H9 (cell line): ENCODE results near the gene VWDE. TPM values are rescaled to one million over a fixed set of nuclear protein-coding genes. Genes with fewer than 3 reads are reported as not detected.

Experiments used
- DNase-seq: peaks from one replicate; pipeline ENCODE4 v3.0.0-alpha.2; 2017
- H2AFZ ChIP-seq: one replicate; pipeline ENCODE4 v1.6.1; 2013; ENCODE audit warnings: mild to moderate bottlenecking, low read length, control low read depth, moderate library complexity
- H2AK5ac ChIP-seq: 2 replicates; pipeline ENCODE4 v1.6.1; 2013; ENCODE audit warnings: low read length, control low read depth, mixed read lengths; ENCODE audit not compliant: insufficient read length
- H2BK120ac ChIP-seq: one replicate; pipeline ENCODE4 v1.6.1; 2013; ENCODE audit warnings: low read depth, mild to moderate bottlenecking, low read length, control low read depth, inconsistent platforms; ENCODE audit not compliant: poor library complexity, severe bottlenecking
- H2BK12ac ChIP-seq: 2 replicates; pipeline ENCODE4 v1.6.1; 2013; ENCODE audit warnings: low read length, control low read depth, mixed read lengths, low read depth; ENCODE audit not compliant: insufficient read length
- H2BK15ac ChIP-seq: 2 replicates; pipeline ENCODE4 v1.6.1; 2013; ENCODE audit warnings: low read depth, low read length, control low read depth
- H2BK20ac ChIP-seq: one replicate; pipeline ENCODE4 v1.6.1; 2013; ENCODE audit warnings: low read depth, mild to moderate bottlenecking, low read length, control low read depth, inconsistent platforms; ENCODE audit not compliant: poor library complexity, severe bottlenecking
- H2BK5ac ChIP-seq: 2 replicates; pipeline ENCODE4 v1.6.1; 2013; ENCODE audit warnings: low read length, control low read depth, mixed read lengths; ENCODE audit not compliant: insufficient read length
- H3K14ac ChIP-seq: 2 replicates; pipeline ENCODE4 v1.6.1; 2013; ENCODE audit warnings: low read length, control low read depth; ENCODE audit not compliant: insufficient read depth
- H3K18ac ChIP-seq: 2 replicates; pipeline ENCODE4 v1.6.1; 2013; ENCODE audit warnings: low read depth, mild to moderate bottlenecking, mixed read lengths, low read length, control low read depth; ENCODE audit not compliant: insufficient read length
- H3K23ac ChIP-seq: 2 replicates; pipeline ENCODE4 v1.6.1; 2013; ENCODE audit warnings: low read length, control low read depth, mixed read lengths, low read depth; ENCODE audit not compliant: insufficient read length
- H3K23me2 ChIP-seq: 2 replicates; pipeline ENCODE4 v1.6.1; 2013; ENCODE audit warnings: low read depth, mild to moderate bottlenecking, mixed read lengths, low read length, control low read depth; ENCODE audit not compliant: insufficient read length, poor library complexity, severe bottlenecking
- H3K27ac ChIP-seq: 2 replicates; pipeline ENCODE4 v1.5.1; 2013; ENCODE audit warnings: low read length, control low read depth, mixed read lengths, low read depth; ENCODE audit not compliant: insufficient read length
- H3K27me3 ChIP-seq: 2 replicates; pipeline ENCODE4 v1.6.1; 2013; ENCODE audit warnings: low read length, control low read depth, inconsistent platforms; ENCODE audit not compliant: insufficient read depth
- H3K4ac ChIP-seq: 2 replicates; pipeline ENCODE4 v1.6.1; 2013; ENCODE audit warnings: low read depth, mild to moderate bottlenecking, control low read depth, inconsistent platforms, low read length, moderate library complexity
- H3K4me1 ChIP-seq: 2 replicates; pipeline ENCODE4 v1.6.1; 2013; ENCODE audit warnings: low read length, control low read depth, inconsistent platforms; ENCODE audit not compliant: insufficient read depth
- H3K4me2 ChIP-seq: 2 replicates; pipeline ENCODE4 v1.6.1; 2013; ENCODE audit warnings: low read length, control low read depth, mixed read lengths; ENCODE audit not compliant: insufficient read length, insufficient read depth
- H3K56ac ChIP-seq: 2 replicates; pipeline ENCODE4 v1.6.1; 2013; ENCODE audit warnings: low read depth, mild to moderate bottlenecking, mixed read lengths, low read length, control low read depth; ENCODE audit not compliant: insufficient read length
- H3K79me1 ChIP-seq: 2 replicates; pipeline ENCODE4 v1.6.1; 2013; ENCODE audit warnings: low read depth, mild to moderate bottlenecking, moderate library complexity, low read length, control low read depth, inconsistent platforms; ENCODE audit not compliant: insufficient read depth, poor library complexity, severe bottlenecking
- H3K79me2 ChIP-seq: 2 replicates; pipeline ENCODE4 v1.6.1; 2013; ENCODE audit warnings: low read length, control low read depth, inconsistent platforms; ENCODE audit not compliant: insufficient read depth
- H3K9ac ChIP-seq: 2 replicates; pipeline ENCODE4 v1.6.1; 2013; ENCODE audit warnings: low read length, control low read depth, mixed read lengths; ENCODE audit not compliant: insufficient read length; ENCODE audit errors: extremely low read depth
- H3K9me3 ChIP-seq: one replicate; pipeline ENCODE4 v1.6.1; 2013; ENCODE audit warnings: low read depth, low read length, inconsistent platforms; ENCODE audit not compliant: control insufficient read depth
- H3T11ph ChIP-seq: one replicate; pipeline ENCODE4 v1.6.1; 2013; ENCODE audit warnings: mild to moderate bottlenecking, low read length, control low read depth, inconsistent platforms
- H4K20me1 ChIP-seq: one replicate; pipeline ENCODE4 v1.6.1; 2013; ENCODE audit not compliant: control insufficient read depth, insufficient read length, insufficient read depth
- H4K5ac ChIP-seq: 2 replicates; pipeline ENCODE4 v1.6.1; 2013; ENCODE audit warnings: low read depth, mild to moderate bottlenecking, mixed read lengths, low read length, control low read depth; ENCODE audit not compliant: insufficient read length
- H4K8ac ChIP-seq: replicated peaks from 2 replicates; pipeline ENCODE4 v1.6.1; 2013; ENCODE audit warnings: low read length, control low read depth, mixed read lengths, low read depth; ENCODE audit not compliant: insufficient read length
- H4K91ac ChIP-seq: 2 replicates; pipeline ENCODE4 v1.6.1; 2013; ENCODE audit warnings: low read depth, mild to moderate bottlenecking, moderate library complexity, mixed read lengths, low read length, control low read depth; ENCODE audit not compliant: insufficient read length
- H3K27ac Mint-ChIP-seq, 3 experiments: 2 replicates in 2 of 3; 3 replicates in 1 of 3; pipeline ENCODE4 v1.8.0; 2020 to 2021; ENCODE audit warnings: mixed read lengths in 3 of 3, mild to moderate bottlenecking in 1 of 3, moderate library complexity in 1 of 3
- H3K27me3 Mint-ChIP-seq: 2 replicates; pipeline ENCODE4 v1.8.0; 2021; ENCODE audit warnings: low read depth, mild to moderate bottlenecking, moderate library complexity, mixed read lengths
- H3K36me3 Mint-ChIP-seq, 3 experiments: 2 replicates in 2 of 3; 3 replicates in 1 of 3; pipeline ENCODE4 v1.8.0; 2020 to 2021; ENCODE audit warnings: low read depth in 3 of 3, mixed read lengths in 3 of 3; ENCODE audit not compliant: insufficient read depth in 1 of 3
- H3K4me1 Mint-ChIP-seq, 2 experiments: 2 replicates each; pipeline ENCODE4 v1.8.0; 2020; ENCODE audit warnings: mixed read lengths in 2 of 2
- H3K4me3 Mint-ChIP-seq, 2 experiments: 2 replicates in 1 of 2; 3 replicates in 1 of 2; pipeline ENCODE4 v1.8.0; 2020 to 2021; ENCODE audit warnings: mild to moderate bottlenecking in 2 of 2, mixed read lengths in 2 of 2, moderate library complexity in 1 of 2
- H3K9me3 Mint-ChIP-seq, 2 experiments: 2 replicates in 1 of 2; 3 replicates in 1 of 2; pipeline ENCODE4 v1.8.0; 2020; ENCODE audit warnings: mild to moderate bottlenecking in 2 of 2, mixed read lengths in 2 of 2, moderate library complexity in 1 of 2
- WGBS: extraction: QIAGEN DNeasy Blood & Tissue Kit; methylation state at CpG from one replicate; pipeline ENCODE4 v1.1.7; 2013; ENCODE audit warnings: missing lambda C conversion rate, low lambda C conversion rate, mixed read lengths; ENCODE audit not compliant: insufficient read length; ENCODE audit errors: extremely low coverage; 5-methylcytosine and 5-hydroxymethylcytosine counted together
- total RNA-seq: library from RNA; stranded (reverse); gene quantifications from 2 replicates; pipeline ENCODE4 v1.2.1, GENCODE V29; 2021
- TF ChIP-seq, protein P1 (sequence below): fragments of 200-600 bp; sonication (generic); conservative IDR thresholded peaks from 3 replicates; pipeline ENCODE4 v1.8.0; 2021; ENCODE audit warnings: antibody characterized with exemption, mild to moderate bottlenecking

Gene VWDE
- total RNA-seq, 1 experiment from 2014 or later, result 18.1 TPM

DNA sequence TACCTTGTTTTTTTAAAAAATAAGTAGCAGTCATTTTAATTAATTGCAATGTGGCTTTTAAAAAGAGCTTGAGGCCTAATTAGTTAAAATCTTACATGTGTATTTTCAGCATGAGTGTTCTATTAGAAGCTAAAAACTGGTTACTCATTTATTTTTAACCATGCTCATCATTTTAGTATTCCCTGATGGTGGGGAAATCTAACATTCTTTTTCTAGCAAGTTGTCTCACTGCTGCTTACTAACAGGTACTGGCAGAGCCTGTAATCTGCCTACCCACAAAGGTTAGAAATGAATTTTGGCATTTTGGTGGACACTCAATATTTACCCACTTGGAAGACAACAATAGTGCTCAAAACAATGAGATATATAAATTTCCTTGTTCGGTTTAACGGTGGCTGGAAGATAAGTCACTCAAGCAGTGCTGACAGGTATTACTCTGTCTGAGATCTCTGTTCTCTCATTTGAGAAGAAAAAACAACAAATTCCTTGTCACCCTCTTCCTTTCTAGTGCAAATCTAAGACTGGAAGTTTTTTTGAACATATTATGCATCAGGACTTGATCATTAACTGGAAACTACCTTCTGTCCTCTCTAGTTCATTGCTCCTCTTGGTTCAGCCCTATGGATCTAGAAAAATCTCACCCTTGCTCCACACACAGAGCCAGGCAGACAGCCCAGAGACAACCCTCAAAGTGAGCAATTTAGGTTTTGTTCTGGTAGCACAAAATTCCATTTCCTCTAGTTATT, 83.3 kb downstream of the VWDE start:
- Histone ChIP-seq H4K91ac (no peak overlapping the region), H3K18ac (no peak overlapping the region), H3K56ac (no peak overlapping the region), H2AFZ (no peak overlapping the region), H3K27ac (no peak overlapping the region), H4K20me1 (no peaks in the 10 kb centered on the region), H3K9me3 (no peaks in the 10 kb centered on the region), H3K79me2 (no peaks in the 10 kb centered on the region), H4K5ac (no peak overlapping the region), H2BK15ac (no peak overlapping the region), H3K23ac (no peak overlapping the region), H3K4ac (no peak overlapping the region), H2BK120ac (no peak overlapping the region), H2BK12ac (no peak overlapping the region), H3K79me1 (no peaks in the 10 kb centered on the region), H3K27me3 (no peaks in the 10 kb centered on the region), H3K4me2 (no peak overlapping the region), H2BK20ac (no peak overlapping the region), H2BK5ac (no peak overlapping the region), H3K23me2 (no peaks in the 10 kb centered on the region), H2AK5ac (no peak overlapping the region), H3K14ac (no peak overlapping the region), H3T11ph (no peak overlapping the region), H3K9ac (no peak overlapping the region), H4K8ac (no peak overlapping the region), H3K4me1 (peaks cover 2% of the 10 kb centered on the region; the same call in 1 of the 2 replicates)
- no peaks in the 10 kb centered on the region for H3K9me3 Mint-ChIP-seq
- no peaks in the 10 kb centered on the region for H3K27me3 Mint-ChIP-seq
- peak overlapping the region in 2 of 3 experiments; percentile 17 to 87; a peak in 3 of 7 replicates for H3K27ac Mint-ChIP-seq
- peaks cover 27% of the 10 kb centered on the region in 2 experiments for H3K4me1 Mint-ChIP-seq
- TF ChIP-seq, protein P1, sequence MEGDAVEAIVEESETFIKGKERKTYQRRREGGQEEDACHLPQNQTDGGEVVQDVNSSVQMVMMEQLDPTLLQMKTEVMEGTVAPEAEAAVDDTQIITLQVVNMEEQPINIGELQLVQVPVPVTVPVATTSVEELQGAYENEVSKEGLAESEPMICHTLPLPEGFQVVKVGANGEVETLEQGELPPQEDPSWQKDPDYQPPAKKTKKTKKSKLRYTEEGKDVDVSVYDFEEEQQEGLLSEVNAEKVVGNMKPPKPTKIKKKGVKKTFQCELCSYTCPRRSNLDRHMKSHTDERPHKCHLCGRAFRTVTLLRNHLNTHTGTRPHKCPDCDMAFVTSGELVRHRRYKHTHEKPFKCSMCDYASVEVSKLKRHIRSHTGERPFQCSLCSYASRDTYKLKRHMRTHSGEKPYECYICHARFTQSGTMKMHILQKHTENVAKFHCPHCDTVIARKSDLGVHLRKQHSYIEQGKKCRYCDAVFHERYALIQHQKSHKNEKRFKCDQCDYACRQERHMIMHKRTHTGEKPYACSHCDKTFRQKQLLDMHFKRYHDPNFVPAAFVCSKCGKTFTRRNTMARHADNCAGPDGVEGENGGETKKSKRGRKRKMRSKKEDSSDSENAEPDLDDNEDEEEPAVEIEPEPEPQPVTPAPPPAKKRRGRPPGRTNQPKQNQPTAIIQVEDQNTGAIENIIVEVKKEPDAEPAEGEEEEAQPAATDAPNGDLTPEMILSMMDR, result no peak
- WGBS, result no CpG with 5 or more reads among the region's 2 CpGs
- no peak overlapping the region for H3K4me3 Mint-ChIP-seq
- no peak for DNase-seq
- peaks cover 0 to 7% (median 6%) of the 10 kb centered on the region in 3 experiments; a peak in 4 of 7 replicates for H3K36me3 Mint-ChIP-seq
